Lower leg skin (tissue), 3 donors: ENCODE data around the gene FGF7.

Source experiments
- POLR2A ChIP-seq, 2 donors: fragments of 450-650 bp; IDR thresholded peaks; one replicate each; pipeline ENCODE4 v1.6.1; 2016 to 2017; ENCODE audit warnings: antibody characterized with exemption in 2 of 2, mild to moderate bottlenecking in 1 of 2, moderate library complexity in 1 of 2
- TF ChIP-seq, protein P1 (sequence below), 3 donors: fragments of 450-650 bp; IDR thresholded peaks; one replicate each; pipeline ENCODE4 v1.5.1; 2016; ENCODE audit warnings: antibody characterized with exemption in 3 of 3, mild to moderate bottlenecking in 3 of 3, moderate library complexity in 2 of 3

DNA sequence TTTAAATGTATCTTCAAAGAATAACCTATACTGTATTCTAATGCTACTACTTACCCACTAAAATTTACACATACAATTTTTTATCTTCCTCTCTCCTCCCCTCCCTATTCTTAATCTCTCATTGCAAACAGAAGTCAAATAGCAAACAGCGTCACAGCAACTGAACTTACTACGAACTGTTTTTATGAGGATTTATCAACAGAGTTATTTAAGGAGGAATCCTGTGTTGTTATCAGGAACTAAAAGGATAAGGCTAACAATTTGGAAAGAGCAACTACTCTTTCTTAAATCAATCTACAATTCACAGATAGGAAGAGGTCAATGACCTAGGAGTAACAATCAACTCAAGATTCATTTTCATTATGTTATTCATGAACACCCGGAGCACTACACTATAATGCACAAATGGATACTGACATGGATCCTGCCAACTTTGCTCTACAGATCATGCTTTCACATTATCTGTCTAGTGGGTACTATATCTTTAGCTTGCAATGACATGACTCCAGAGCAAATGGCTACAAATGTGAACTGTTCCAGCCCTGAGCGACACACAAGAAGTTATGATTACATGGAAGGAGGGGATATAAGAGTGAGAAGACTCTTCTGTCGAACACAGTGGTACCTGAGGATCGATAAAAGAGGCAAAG is 984 bp downstream of the FGF7 start:
- TF ChIP-seq, protein P1, sequence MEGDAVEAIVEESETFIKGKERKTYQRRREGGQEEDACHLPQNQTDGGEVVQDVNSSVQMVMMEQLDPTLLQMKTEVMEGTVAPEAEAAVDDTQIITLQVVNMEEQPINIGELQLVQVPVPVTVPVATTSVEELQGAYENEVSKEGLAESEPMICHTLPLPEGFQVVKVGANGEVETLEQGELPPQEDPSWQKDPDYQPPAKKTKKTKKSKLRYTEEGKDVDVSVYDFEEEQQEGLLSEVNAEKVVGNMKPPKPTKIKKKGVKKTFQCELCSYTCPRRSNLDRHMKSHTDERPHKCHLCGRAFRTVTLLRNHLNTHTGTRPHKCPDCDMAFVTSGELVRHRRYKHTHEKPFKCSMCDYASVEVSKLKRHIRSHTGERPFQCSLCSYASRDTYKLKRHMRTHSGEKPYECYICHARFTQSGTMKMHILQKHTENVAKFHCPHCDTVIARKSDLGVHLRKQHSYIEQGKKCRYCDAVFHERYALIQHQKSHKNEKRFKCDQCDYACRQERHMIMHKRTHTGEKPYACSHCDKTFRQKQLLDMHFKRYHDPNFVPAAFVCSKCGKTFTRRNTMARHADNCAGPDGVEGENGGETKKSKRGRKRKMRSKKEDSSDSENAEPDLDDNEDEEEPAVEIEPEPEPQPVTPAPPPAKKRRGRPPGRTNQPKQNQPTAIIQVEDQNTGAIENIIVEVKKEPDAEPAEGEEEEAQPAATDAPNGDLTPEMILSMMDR (IDR thresholded peaks at IDR 0.05), result no peak
- TF ChIP-seq POLR2A (IDR thresholded peaks at IDR 0.05), result no peak
